Hypothalamus (tissue), 51 donors: ENCODE data around the gene MCTP1.
A peak's percentile ranks its signal among the peaks of the same experiment; 100 is the strongest.

Source experiments
- DNase-seq, 51 donors: peaks; one replicate each; lab custom pipeline; 2025; lab: John Stamatoyannopoulos, UW

The MCTP1 gene

GRCh38 chr5:94745786-94746730 is 538.8 kb downstream of the MCTP1 start:
- DNase-seq = no peak

GRCh38 chr5:94744906-94745305 is 540.0 kb downstream of the MCTP1 start:
- no peak for DNase-seq

- no peak for DNase-seq
Observed at GRCh38 chr5:94742852-94743251, 542.0 kb downstream of the MCTP1 start.

- no peak for DNase-seq
Observed at GRCh38 chr5:94740286-94740685, 544.6 kb downstream of the MCTP1 start.

- no peak for DNase-seq
Observed at GRCh38 chr5:94736498-94736897, 548.4 kb downstream of the MCTP1 start.

GRCh38 chr5:94731471-94731870 is 553.4 kb downstream of the MCTP1 start:
- no peak for DNase-seq

GRCh38 chr5:94725142-94725541 is 559.8 kb downstream of the MCTP1 start:
- no peak for DNase-seq

- DNase-seq = peak in 1 of 51 donors; percentile 0
Observed at GRCh38 chr5:94715768-94716167, 569.1 kb downstream of the MCTP1 start.

- no peak for DNase-seq
Observed at GRCh38 chr5:94711785-94712184, 573.1 kb downstream of the MCTP1 start.

- no peak for DNase-seq
Observed at GRCh38 chr5:94709277-94709676, 575.6 kb downstream of the MCTP1 start.

- DNase-seq = no peak
Observed at GRCh38 chr5:94707359-94707758, 577.5 kb downstream of the MCTP1 start.

GRCh38 chr5:94705427-94705826 is 579.5 kb downstream of the MCTP1 start:
- no peak for DNase-seq

- no peak for DNase-seq
Observed at GRCh38 chr5:94702729-94703128, 582.2 kb downstream of the MCTP1 start.

GRCh38 chr5:94700592-94700991 is 584.3 kb downstream of the MCTP1 start:
- no peak for DNase-seq

GRCh38 chr5:94699562-94699961 is 585.3 kb downstream of the MCTP1 start:
- no peak for DNase-seq

- no peak for DNase-seq
Observed at GRCh38 chr5:94698197-94698596, 586.7 kb downstream of the MCTP1 start.

GRCh38 chr5:94694671-94695070 is 590.2 kb downstream of the MCTP1 start:
- no peak for DNase-seq

- no peak for DNase-seq
Observed at GRCh38 chr5:94693845-94694370, 591.0 kb downstream of the MCTP1 start.

GRCh38 chr5:94693043-94693822 is 591.7 kb downstream of the MCTP1 start:
- DNase-seq = peak in 1 of 51 donors; percentile 6

- DNase-seq = no peak
Observed at GRCh38 chr5:94692581-94692980, 592.3 kb downstream of the MCTP1 start.

GRCh38 chr5:94691949-94692348 is 592.9 kb downstream of the MCTP1 start:
- DNase-seq = peak in 20 of 51 donors; percentile 1 to 36 (median 6)
